Osteoblast (primary cell): Measurements from ENCODE around the gene TLE4. TPM values are rescaled to one million over a fixed set of nuclear protein-coding genes. Genes with fewer than 3 reads are reported as not detected.

ENCODE experiments used
- DNase-seq: peaks from one replicate; pipeline ENCODE4 v3.0.0; 2011; ENCODE audit warnings: low spot score, mixed read lengths; ENCODE audit not compliant: insufficient read length; ENCODE audit errors: missing footprints
- H2AFZ ChIP-seq: 2 replicates; pipeline ENCODE4 v1.6.0; 2011; ENCODE audit warnings: mild to moderate bottlenecking, low read length
- H3K27ac ChIP-seq: 2 replicates; pipeline ENCODE4 v1.5.1; 2011; ENCODE audit warnings: mild to moderate bottlenecking, low read depth, low read length, moderate library complexity
- H3K27me3 ChIP-seq: 2 replicates; pipeline ENCODE4 v1.6.0; 2012; ENCODE audit warnings: mild to moderate bottlenecking, control low read depth, inconsistent platforms, low read length, moderate library complexity; ENCODE audit not compliant: insufficient read depth
- H3K36me3 ChIP-seq: 2 replicates; pipeline ENCODE4 v1.5.1; 2011; ENCODE audit warnings: mild to moderate bottlenecking, low read length, control low read depth, moderate library complexity; ENCODE audit not compliant: insufficient read depth
- H3K4me1 ChIP-seq: 2 replicates; pipeline ENCODE4 v1.5.1; 2011; ENCODE audit warnings: mild to moderate bottlenecking, low read length, control low read depth, moderate library complexity; ENCODE audit not compliant: insufficient read depth
- H3K4me2 ChIP-seq: 2 replicates; pipeline ENCODE4 v1.6.0; 2011; ENCODE audit warnings: mild to moderate bottlenecking, low read length; ENCODE audit not compliant: insufficient read depth
- H3K4me3 ChIP-seq: fragments of 200-600 bp; sonication (generic); 3 replicates; pipeline ENCODE4 v1.5.1; 2012; ENCODE audit warnings: mild to moderate bottlenecking, low read length, inconsistent platforms; ENCODE audit not compliant: insufficient read depth
- H3K79me2 ChIP-seq: 2 replicates; pipeline ENCODE4 v1.6.0; 2012; ENCODE audit warnings: mild to moderate bottlenecking, low read length, control low read depth, inconsistent platforms; ENCODE audit not compliant: insufficient read depth
- H3K9me3 ChIP-seq: 2 replicates; pipeline ENCODE4 v1.5.1; 2011; ENCODE audit warnings: low read depth, low read length, control low read depth
- H4K20me1 ChIP-seq: 2 replicates; pipeline ENCODE4 v1.6.0; 2012; ENCODE audit warnings: mild to moderate bottlenecking, low read length, control low read depth; ENCODE audit not compliant: insufficient read depth
- total RNA-seq: library from RNA; depleted of rRNA; stranded (reverse); fragments of >200 nt; gene quantifications from 2 replicates; pipeline ENCODE4 v1.2.3, GENCODE V29; 2012
- TF ChIP-seq, protein P1 (sequence below): IDR thresholded peaks from 2 replicates; pipeline ENCODE4 v1.5.1; 2011; ENCODE audit warnings: mild to moderate bottlenecking, low read depth, low read length, moderate library complexity; ENCODE audit errors: extremely low read depth

The TLE4 gene
- total RNA-seq, 1 donor = 62.2 TPM

DNA sequence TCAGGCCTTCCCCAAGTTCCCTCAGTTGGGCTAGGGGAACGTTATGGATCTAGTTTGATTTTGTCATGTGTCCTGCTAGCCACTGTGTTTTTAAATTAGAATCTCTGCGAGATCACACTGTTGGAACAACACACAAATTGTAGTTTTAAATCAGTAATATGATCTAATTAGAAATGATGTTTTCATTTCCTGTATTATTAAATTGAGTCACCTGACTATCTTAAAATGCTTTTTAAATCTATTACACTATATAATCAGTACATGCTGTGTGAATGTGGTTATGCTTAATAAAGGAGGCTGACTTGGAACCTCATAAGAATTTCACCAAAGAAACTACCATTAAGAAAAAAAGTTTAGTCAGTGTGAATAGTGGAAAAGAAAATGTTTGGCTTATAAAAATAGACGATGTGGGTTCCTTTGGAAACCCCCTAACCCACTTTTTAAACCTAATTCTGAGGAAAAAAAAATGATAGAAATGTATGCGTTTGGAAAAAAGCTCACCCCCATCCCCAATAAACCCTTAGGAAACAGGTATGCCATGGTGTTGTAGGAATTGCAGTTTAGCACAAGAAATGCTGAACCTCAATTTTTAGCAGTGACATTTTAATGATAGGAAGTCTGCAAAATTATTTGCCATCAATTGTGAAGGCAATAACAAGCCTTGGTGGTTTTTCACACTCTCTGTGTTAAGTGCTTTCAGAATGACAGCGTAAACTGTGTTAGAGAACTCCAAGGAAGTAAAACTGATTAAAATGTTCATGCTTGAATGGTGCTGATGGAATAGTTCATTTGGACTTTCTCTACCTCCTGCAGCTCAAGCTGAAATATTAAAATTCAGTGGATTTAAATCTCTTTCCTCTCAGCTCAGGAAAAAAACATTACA, 59.0 kb downstream of the TLE4 start:
- H3K79me2 ChIP-seq = peaks cover 20% of the 10 kb centered on the region
- no peaks in the 10 kb centered on the region for H3K4me1 ChIP-seq
- TF ChIP-seq, protein P1, sequence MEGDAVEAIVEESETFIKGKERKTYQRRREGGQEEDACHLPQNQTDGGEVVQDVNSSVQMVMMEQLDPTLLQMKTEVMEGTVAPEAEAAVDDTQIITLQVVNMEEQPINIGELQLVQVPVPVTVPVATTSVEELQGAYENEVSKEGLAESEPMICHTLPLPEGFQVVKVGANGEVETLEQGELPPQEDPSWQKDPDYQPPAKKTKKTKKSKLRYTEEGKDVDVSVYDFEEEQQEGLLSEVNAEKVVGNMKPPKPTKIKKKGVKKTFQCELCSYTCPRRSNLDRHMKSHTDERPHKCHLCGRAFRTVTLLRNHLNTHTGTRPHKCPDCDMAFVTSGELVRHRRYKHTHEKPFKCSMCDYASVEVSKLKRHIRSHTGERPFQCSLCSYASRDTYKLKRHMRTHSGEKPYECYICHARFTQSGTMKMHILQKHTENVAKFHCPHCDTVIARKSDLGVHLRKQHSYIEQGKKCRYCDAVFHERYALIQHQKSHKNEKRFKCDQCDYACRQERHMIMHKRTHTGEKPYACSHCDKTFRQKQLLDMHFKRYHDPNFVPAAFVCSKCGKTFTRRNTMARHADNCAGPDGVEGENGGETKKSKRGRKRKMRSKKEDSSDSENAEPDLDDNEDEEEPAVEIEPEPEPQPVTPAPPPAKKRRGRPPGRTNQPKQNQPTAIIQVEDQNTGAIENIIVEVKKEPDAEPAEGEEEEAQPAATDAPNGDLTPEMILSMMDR = no peak

DNA sequence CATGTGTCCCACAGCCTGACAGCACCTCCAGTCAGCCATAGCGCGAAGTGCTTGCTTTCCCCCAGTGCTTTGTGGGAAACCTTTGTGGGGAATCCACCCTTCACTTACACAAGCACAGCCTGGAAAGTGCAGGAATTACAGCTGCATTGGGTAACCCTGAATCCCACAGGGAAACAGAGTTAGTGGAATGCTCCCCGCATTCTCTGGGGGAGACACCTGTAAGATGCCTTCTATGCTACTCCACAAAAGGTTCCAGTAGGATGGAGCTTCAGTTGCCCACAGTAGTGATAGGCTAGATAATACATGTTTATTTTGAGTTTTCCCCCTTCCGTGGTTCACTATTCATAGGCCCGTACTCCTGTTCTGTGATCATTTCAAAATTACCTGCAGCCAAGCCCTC, 60.3 kb downstream of the TLE4 start:
- Histone ChIP-seq H3K27me3 (no peaks in the 10 kb centered on the region), H4K20me1 (peaks cover 7% of the 10 kb centered on the region), H3K4me2 (no peak overlapping the region), H3K27ac (no peak overlapping the region), H3K4me1 (no peaks in the 10 kb centered on the region), H3K4me3 (no peak overlapping the region), H3K79me2 (peaks cover 15% of the 10 kb centered on the region), H3K36me3 (no peaks in the 10 kb centered on the region), H3K9me3 (no peaks in the 10 kb centered on the region), H2AFZ (no peak overlapping the region)
- no peak for DNase-seq
- TF ChIP-seq, protein P1 = no peak

More for the DNA sequence above, 59.0 kb downstream of the TLE4 start:
- Histone ChIP-seq H4K20me1 (peaks cover 6% of the 10 kb centered on the region), H3K27me3 (no peaks in the 10 kb centered on the region), H3K4me2 (no peak overlapping the region), H2AFZ (no peak overlapping the region), H3K36me3 (no peaks in the 10 kb centered on the region), H3K4me3 (no peak overlapping the region), H3K27ac (no peak overlapping the region), H3K9me3 (no peaks in the 10 kb centered on the region)
- no peak for DNase-seq

- Histone ChIP-seq H3K79me2 (peaks cover 13% of the 10 kb centered on the region), H3K4me2 (no peak overlapping the region), H2AFZ (no peak overlapping the region), H3K27ac (no peak overlapping the region), H3K27me3 (no peaks in the 10 kb centered on the region), H3K9me3 (no peaks in the 10 kb centered on the region), H3K4me3 (no peak overlapping the region), H3K4me1 (no peaks in the 10 kb centered on the region), H3K36me3 (no peaks in the 10 kb centered on the region), H4K20me1 (peaks cover 7% of the 10 kb centered on the region)
- no peak for DNase-seq
- TF ChIP-seq, protein P1 = no peak
Measured at GRCh38 chr9:79632705-79633104, 60.9 kb downstream of the TLE4 start.

DNA sequence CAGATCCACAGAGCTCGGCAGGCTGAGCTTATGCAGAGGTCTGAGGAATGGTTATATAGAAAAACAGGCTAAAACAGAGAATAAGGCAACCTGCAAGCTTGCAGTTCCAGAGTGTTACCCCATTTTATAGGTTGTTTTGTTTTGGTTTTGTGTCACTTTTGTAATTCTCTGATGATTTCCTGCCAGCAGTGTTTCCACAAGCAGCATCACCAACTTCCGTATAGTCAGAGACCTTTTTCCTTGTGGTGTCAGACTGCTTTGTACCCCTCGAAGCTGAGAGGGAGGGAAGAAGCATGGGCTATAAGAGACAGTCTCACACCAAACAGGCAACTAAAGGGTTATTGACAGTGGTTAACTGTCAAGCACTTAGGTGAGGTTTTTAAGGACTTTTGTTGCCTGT, 61.8 kb downstream of the TLE4 start:
- Histone ChIP-seq H3K36me3 (no peaks in the 10 kb centered on the region), H3K9me3 (no peaks in the 10 kb centered on the region), H3K4me2 (no peak overlapping the region), H3K4me3 (no peak overlapping the region), H3K4me1 (no peaks in the 10 kb centered on the region), H3K79me2 (peaks cover 13% of the 10 kb centered on the region), H3K27me3 (no peaks in the 10 kb centered on the region), H4K20me1 (peaks cover 7% of the 10 kb centered on the region), H2AFZ (no peak overlapping the region), H3K27ac (no peak overlapping the region)
- DNase-seq = no peak
- TF ChIP-seq, protein P1 = no peak
